HepG2 (cell line): Measurements from ENCODE around the gene METTL23. TPM values are rescaled to one million over a fixed set of nuclear protein-coding genes. Genes with fewer than 3 reads are reported as not detected.

ENCODE experiments used
- ATF7 ChIP-seq, 2 experiments: fragments of 450-650 bp in 1 of 2; sonication (generic) in 1 of 2; formaldehyde crosslinking in 1 of 2; IDR thresholded peaks; 2 replicates each; pipeline versions ENCODE4 v1.4.0 to v1.6.1; 2016 to 2020; ENCODE audit warnings: antibody characterized with exemption in 1 of 2, mild to moderate bottlenecking in 1 of 2, missing genetic modification reagents in 1 of 2
- BORCS8-MEF2B ChIP-seq: sonication (generic); formaldehyde crosslinking; IDR thresholded peaks from 2 replicates; pipeline ENCODE4 v1.8.0; 2022; ENCODE audit warnings: mild to moderate bottlenecking, missing genetic modification reagents
- CEBPG ChIP-seq: IDR thresholded peaks from 2 replicates; pipeline ENCODE4 v1.6.1; 2016
- DPF2 ChIP-seq: sonication (generic); formaldehyde crosslinking; IDR thresholded peaks from 2 replicates; pipeline ENCODE4 v1.4.0; 2020; ENCODE audit warnings: mild to moderate bottlenecking, low read depth, missing genetic modification reagents, borderline replicate concordance
- GABPA ChIP-seq, 2 experiments: IDR thresholded peaks; 2 replicates each; pipeline ENCODE4 v1.6.1; 2011 to 2016; ENCODE audit warnings: low read depth in 2 of 2, low read length in 1 of 2, missing biosample characterization in 1 of 2, missing genetic modification characterization in 1 of 2
- JDP2 ChIP-seq: sonication (generic); formaldehyde crosslinking; IDR thresholded peaks from 2 replicates; pipeline ENCODE4 v1.8.1; 2022; ENCODE audit warnings: missing genetic modification reagents, borderline replicate concordance
- JUNB ChIP-seq: sonication (generic); formaldehyde crosslinking; IDR thresholded peaks from 2 replicates; pipeline ENCODE4 v1.8.0; 2022; ENCODE audit warnings: missing genetic modification reagents, mild to moderate bottlenecking, borderline replicate concordance
- LCORL ChIP-seq, 2 experiments: fragments of 450-650 bp in 1 of 2; sonication (generic) in 1 of 2; formaldehyde crosslinking in 1 of 2; IDR thresholded peaks; 2 replicates each; pipeline versions ENCODE4 v1.5.0 to v1.6.1; 2017 to 2020; ENCODE audit warnings: antibody characterized with exemption in 1 of 2, missing genetic modification reagents in 1 of 2
- POLR2G ChIP-seq: fragments of 200-400 bp; formaldehyde crosslinking; IDR thresholded peaks from 2 replicates; pipeline ENCODE4 v1.6.1; 2018; ENCODE audit warnings: mild to moderate bottlenecking, low read depth, low read length, moderate library complexity
- RARA ChIP-seq: IDR thresholded peaks from 2 replicates; pipeline ENCODE4 v1.6.1; 2016; ENCODE audit warnings: missing genetic modification reagents, missing compliant biosample characterization
- SIN3B ChIP-seq: fragments of 150-350 bp; IDR thresholded peaks from 2 replicates; pipeline ENCODE4 v1.6.1; 2014; ENCODE audit warnings: low read length
- SSRP1 ChIP-seq: IDR thresholded peaks from 2 replicates; pipeline ENCODE4 v1.6.1; 2016; ENCODE audit warnings: control low read depth
- TMF1 ChIP-seq: sonication (generic); formaldehyde crosslinking; IDR thresholded peaks from 2 replicates; pipeline ENCODE4 v1.8.1; 2022; ENCODE audit warnings: low read depth, missing genetic modification reagents
- ZFP41 ChIP-seq: sonication (generic); formaldehyde crosslinking; IDR thresholded peaks from 2 replicates; pipeline ENCODE4 v1.4.0; 2020; ENCODE audit warnings: mild to moderate bottlenecking, missing genetic modification reagents, borderline replicate concordance
- ZMAT3 ChIP-seq: sonication (generic); formaldehyde crosslinking; conservative IDR thresholded peaks from 2 replicates; pipeline ENCODE4 v1.7.0; 2021; ENCODE audit warnings: missing genetic modification reagents
- ZNF235 ChIP-seq: sonication (generic); formaldehyde crosslinking; IDR thresholded peaks from 2 replicates; pipeline ENCODE4 v1.8.1; 2023; ENCODE audit warnings: mild to moderate bottlenecking, missing genetic modification reagents, borderline replicate concordance
- ZNF382 ChIP-seq: sonication (generic); formaldehyde crosslinking; IDR thresholded peaks from 2 replicates; pipeline ENCODE4 v1.5.0; 2020; ENCODE audit warnings: missing genetic modification reagents, mild to moderate bottlenecking, borderline replicate concordance
- ZNF605 ChIP-seq: sonication (generic); formaldehyde crosslinking; IDR thresholded peaks from 2 replicates; pipeline ENCODE4 v1.8.0; 2022; ENCODE audit warnings: mild to moderate bottlenecking, missing genetic modification reagents
- ZSCAN22 ChIP-seq: sonication (generic); formaldehyde crosslinking; IDR thresholded peaks from 2 replicates; pipeline ENCODE4 v1.4.0; 2020; ENCODE audit warnings: mild to moderate bottlenecking, missing genetic modification reagents
- polyA plus RNA-seq, 8 experiments: library from polyadenylated mRNA; depleted of rRNA in 3 of 8; stranded (reverse) in 7 of 8; unstranded in 1 of 8; fragments of >200 nt; fragmentation: Illumina TruSeq in 4 of 8; extraction: Trizol in 4 of 8; gene quantifications; 2 replicates each; pipeline versions ENCODE4 v1.2.1 to v1.2.3, GENCODE V29; 2011 to 2016; ENCODE audit warnings: low read depth in 4 of 8, missing spikeins in 1 of 8, mixed read lengths in 1 of 8; ENCODE audit not compliant: insufficient read depth in 1 of 8
- total RNA-seq, 5 experiments: library from RNA; depleted of rRNA; stranded (reverse); fragments of >200 nt; fragmentation: Illumina TruSeq; extraction: Trizol; gene quantifications; 2 replicates each; pipeline ENCODE4 v1.2.3, GENCODE V29; 2016; ENCODE audit warnings: low read depth in 1 of 5
- TF ChIP-seq, protein P1 (sequence below): sonication (generic); formaldehyde crosslinking; IDR thresholded peaks from 2 replicates; pipeline ENCODE4 v1.4.0; 2020; ENCODE audit warnings: missing genetic modification reagents
- TF ChIP-seq, protein P2 (sequence below): sonication (generic); formaldehyde crosslinking; conservative IDR thresholded peaks from 2 replicates; pipeline ENCODE4 v1.5.0; 2020; ENCODE audit warnings: missing genetic modification reagents
- TF ChIP-seq, protein P3 (sequence below): fragments of 450-650 bp; IDR thresholded peaks from 2 replicates; pipeline ENCODE4 v1.6.1; 2017; ENCODE audit warnings: mild to moderate bottlenecking

The METTL23 gene
- total and polyA plus RNA-seq, 2 of the 13 experiments (the other 11 are each of a cell fraction or from before 2014, with no cell fraction given), result 39.9 to 104 TPM

DNA sequence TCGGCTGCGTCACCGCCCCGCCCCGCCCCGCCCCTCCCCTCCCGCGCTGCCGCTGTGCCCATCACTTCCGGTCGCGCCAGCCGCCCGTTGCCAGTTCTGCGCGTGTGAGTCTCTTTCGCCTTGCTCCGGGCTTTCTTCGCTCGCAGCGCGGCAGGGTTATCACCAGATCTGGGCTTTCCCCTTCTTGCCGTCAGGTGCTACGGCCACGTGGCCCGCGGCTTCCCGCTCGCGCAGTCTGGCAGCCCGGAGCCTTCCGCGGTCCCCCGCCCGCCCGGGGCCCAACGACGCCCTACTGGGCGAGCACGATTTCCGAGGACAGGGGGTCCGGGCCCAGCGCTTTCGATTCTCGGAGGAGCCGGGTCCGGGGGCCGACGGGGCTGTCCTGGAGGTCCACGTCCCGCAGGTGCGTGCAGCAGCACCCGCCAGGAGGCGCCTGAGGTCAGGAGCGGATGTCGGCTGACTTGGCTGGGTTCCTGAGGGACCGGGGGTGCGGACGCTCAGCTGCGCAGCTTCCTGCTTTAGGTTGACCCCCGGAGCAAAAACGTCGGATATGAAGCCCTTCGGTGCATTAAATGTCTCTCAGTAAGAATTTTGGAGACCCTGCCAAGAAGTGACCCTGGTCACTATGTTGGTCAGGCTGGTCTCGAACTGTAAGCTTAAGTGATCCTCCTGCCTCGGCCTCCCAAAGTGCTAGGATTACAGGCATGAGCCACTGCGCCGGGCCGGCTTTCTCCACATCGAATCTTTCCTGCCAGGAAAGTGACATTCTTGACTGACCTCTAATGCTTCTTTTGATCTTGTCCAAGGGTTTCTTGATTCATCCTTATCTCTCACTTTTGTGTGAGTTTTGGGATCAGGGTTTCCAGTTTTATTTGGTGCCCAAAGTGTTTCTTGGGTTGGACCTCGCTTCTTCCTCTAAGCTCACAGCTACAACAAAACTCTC lies at the start of gene METTL23 (continued):
- TF ChIP-seq POLR2G (peak; percentile 88), ZNF605 (peak; percentile 74; the same call in 1 of the 2 replicates), ZFP41 (peak; percentile 82), TMF1 (no peak; the same call in 1 of the 2 replicates), JUNB (CRISPR knock-in tag) (0 out of 2 replicates have a peak, but pooled peaks have one; percentile 17), SSRP1 (CRISPR knock-in tag) (0 out of 2 replicates have a peak, but pooled peaks have one; percentile 16), ATF7 (IDR thresholded peaks at IDR 0.05) (no peak), ATF7 (CRISPR knock-in tag; IDR thresholded peaks at IDR 0.05) (peak; percentile 71; the same call in 1 of the 2 replicates), CEBPG (CRISPR knock-in tag) (no peak), ZMAT3 (CRISPR knock-in tag) (no peak; the same call in 1 of the 2 replicates), ZNF382 (CRISPR knock-in tag) (no peak), SIN3B (0 out of 2 replicates have a peak, but pooled peaks have one; percentile 15), BORCS8-MEF2B (CRISPR knock-in tag) (peak; percentile 71; the same call in 1 of the 2 replicates), GABPA (IDR thresholded peaks at IDR 0.05; ENCODE audit: low read depth, low read length) (peak; percentile 70), GABPA (CRISPR knock-in tag; IDR thresholded peaks at IDR 0.05; ENCODE audit: low read depth) (peak; percentile 83), RARA (no peak), JDP2 (CRISPR knock-in tag) (0 out of 2 replicates have a peak, but pooled peaks have one; percentile 59), ZNF235 (CRISPR knock-in tag) (peak; percentile 4; the same call in 1 of the 2 replicates), ZSCAN22 (CRISPR knock-in tag) (no peak), DPF2 (no peak), LCORL (IDR thresholded peaks at IDR 0.05) (no peak), LCORL (CRISPR knock-in tag; IDR thresholded peaks at IDR 0.05) (no peak)
- TF ChIP-seq, protein P1, sequence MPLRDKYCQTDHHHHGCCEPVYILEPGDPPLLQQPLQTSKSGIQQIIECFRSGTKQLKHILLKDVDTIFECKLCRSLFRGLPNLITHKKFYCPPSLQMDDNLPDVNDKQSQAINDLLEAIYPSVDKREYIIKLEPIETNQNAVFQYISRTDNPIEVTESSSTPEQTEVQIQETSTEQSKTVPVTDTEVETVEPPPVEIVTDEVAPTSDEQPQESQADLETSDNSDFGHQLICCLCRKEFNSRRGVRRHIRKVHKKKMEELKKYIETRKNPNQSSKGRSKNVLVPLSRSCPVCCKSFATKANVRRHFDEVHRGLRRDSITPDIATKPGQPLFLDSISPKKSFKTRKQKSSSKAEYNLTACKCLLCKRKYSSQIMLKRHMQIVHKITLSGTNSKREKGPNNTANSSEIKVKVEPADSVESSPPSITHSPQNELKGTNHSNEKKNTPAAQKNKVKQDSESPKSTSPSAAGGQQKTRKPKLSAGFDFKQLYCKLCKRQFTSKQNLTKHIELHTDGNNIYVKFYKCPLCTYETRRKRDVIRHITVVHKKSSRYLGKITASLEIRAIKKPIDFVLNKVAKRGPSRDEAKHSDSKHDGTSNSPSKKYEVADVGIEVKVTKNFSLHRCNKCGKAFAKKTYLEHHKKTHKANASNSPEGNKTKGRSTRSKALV (CRISPR knock-in tag), result peak; percentile 12
- TF ChIP-seq, protein P2, sequence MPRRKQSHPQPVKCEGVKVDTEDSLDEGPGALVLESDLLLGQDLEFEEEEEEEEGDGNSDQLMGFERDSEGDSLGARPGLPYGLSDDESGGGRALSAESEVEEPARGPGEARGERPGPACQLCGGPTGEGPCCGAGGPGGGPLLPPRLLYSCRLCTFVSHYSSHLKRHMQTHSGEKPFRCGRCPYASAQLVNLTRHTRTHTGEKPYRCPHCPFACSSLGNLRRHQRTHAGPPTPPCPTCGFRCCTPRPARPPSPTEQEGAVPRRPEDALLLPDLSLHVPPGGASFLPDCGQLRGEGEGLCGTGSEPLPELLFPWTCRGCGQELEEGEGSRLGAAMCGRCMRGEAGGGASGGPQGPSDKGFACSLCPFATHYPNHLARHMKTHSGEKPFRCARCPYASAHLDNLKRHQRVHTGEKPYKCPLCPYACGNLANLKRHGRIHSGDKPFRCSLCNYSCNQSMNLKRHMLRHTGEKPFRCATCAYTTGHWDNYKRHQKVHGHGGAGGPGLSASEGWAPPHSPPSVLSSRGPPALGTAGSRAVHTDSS (CRISPR knock-in tag), result no peak
- TF ChIP-seq, protein P3, sequence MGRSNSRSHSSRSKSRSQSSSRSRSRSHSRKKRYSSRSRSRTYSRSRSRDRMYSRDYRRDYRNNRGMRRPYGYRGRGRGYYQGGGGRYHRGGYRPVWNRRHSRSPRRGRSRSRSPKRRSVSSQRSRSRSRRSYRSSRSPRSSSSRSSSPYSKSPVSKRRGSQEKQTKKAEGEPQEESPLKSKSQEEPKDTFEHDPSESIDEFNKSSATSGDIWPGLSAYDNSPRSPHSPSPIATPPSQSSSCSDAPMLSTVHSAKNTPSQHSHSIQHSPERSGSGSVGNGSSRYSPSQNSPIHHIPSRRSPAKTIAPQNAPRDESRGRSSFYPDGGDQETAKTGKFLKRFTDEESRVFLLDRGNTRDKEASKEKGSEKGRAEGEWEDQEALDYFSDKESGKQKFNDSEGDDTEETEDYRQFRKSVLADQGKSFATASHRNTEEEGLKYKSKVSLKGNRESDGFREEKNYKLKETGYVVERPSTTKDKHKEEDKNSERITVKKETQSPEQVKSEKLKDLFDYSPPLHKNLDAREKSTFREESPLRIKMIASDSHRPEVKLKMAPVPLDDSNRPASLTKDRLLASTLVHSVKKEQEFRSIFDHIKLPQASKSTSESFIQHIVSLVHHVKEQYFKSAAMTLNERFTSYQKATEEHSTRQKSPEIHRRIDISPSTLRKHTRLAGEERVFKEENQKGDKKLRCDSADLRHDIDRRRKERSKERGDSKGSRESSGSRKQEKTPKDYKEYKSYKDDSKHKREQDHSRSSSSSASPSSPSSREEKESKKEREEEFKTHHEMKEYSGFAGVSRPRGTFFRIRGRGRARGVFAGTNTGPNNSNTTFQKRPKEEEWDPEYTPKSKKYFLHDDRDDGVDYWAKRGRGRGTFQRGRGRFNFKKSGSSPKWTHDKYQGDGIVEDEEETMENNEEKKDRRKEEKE, result no peak
